GM23338 (cell line): ENCODE measurements around the gene ITGA3. TPM values are rescaled to one million over a fixed set of nuclear protein-coding genes. Genes with fewer than 3 reads are reported as not detected.

ENCODE experiments used
- ATAC-seq: fragments of 200-7000 bp; cut with Tn5 transposase; 3 replicates; pipeline ENCODE4 v1.9.1; 2020
- DNase-seq: peaks from one replicate; pipeline ENCODE4 v3.0.0-alpha.2; 2015; ENCODE audit warnings: low spot score
- H2AFZ ChIP-seq: fragments of 200-600 bp; sonication (generic); 2 replicates; pipeline ENCODE4 v1.8.0; 2016; ENCODE audit warnings: antibody characterized with exemption, mild to moderate bottlenecking, moderate library complexity
- H3F3A ChIP-seq: fragments of 200-600 bp; sonication (generic); replicated peaks from 2 replicates; pipeline ENCODE4 v1.8.0; 2017; ENCODE audit warnings: antibody characterized with exemption, mixed run types, low read depth
- H3K27ac ChIP-seq: fragments of 200-600 bp; sonication (generic); 2 replicates; pipeline ENCODE4 v1.6.1; 2016; ENCODE audit warnings: low read depth
- H3K27me3 ChIP-seq: fragments of 200-600 bp; sonication (generic); 2 replicates; pipeline ENCODE4 v1.8.0; 2016; ENCODE audit warnings: mild to moderate bottlenecking, mixed run types, moderate library complexity; ENCODE audit not compliant: insufficient read depth
- H3K36me3 ChIP-seq: fragments of 200-600 bp; sonication (generic); 2 replicates; pipeline ENCODE4 v1.8.0; 2016; ENCODE audit warnings: mild to moderate bottlenecking; ENCODE audit not compliant: insufficient read depth
- H3K4me1 ChIP-seq: fragments of 200-600 bp; sonication (generic); 2 replicates; pipeline ENCODE4 v1.8.0; 2016; ENCODE audit warnings: mild to moderate bottlenecking, moderate library complexity; ENCODE audit not compliant: insufficient read depth
- H3K4me2 ChIP-seq: fragments of 200-600 bp; sonication (generic); 2 replicates; pipeline ENCODE4 v1.7.1; 2017; ENCODE audit warnings: mixed run types
- H3K4me3 ChIP-seq: fragments of 200-600 bp; sonication (generic); 2 replicates; pipeline ENCODE4 v1.6.1; 2016; ENCODE audit warnings: mixed run types
- H3K79me2 ChIP-seq: fragments of 200-600 bp; sonication (generic); replicated peaks from 2 replicates; pipeline ENCODE4 v1.8.0; 2017; ENCODE audit warnings: mild to moderate bottlenecking; ENCODE audit not compliant: insufficient read depth
- H3K9me2 ChIP-seq: fragments of 200-600 bp; sonication (generic); 2 replicates; pipeline ENCODE4 v1.8.0; 2017; ENCODE audit not compliant: insufficient read depth
- H4K20me1 ChIP-seq: fragments of 200-600 bp; sonication (generic); replicated peaks from 2 replicates; pipeline ENCODE4 v1.8.0; 2017; ENCODE audit warnings: mild to moderate bottlenecking; ENCODE audit not compliant: insufficient read depth
- H3K27ac Mint-ChIP-seq: 2 replicates; pipeline ENCODE4 v1.8.0; 2020; ENCODE audit warnings: inconsistent platforms, mild to moderate bottlenecking, moderate library complexity, mixed read lengths
- H3K27me3 Mint-ChIP-seq: 3 replicates; pipeline ENCODE4 v1.8.0; 2022; ENCODE audit warnings: low read depth, mild to moderate bottlenecking, moderate library complexity, mixed read lengths, inconsistent platforms; ENCODE audit not compliant: insufficient read depth, poor library complexity
- H3K36me3 Mint-ChIP-seq: 3 replicates; pipeline ENCODE4 v1.8.0; 2021; ENCODE audit warnings: low read depth, mild to moderate bottlenecking, inconsistent platforms, moderate library complexity, mixed read lengths
- H3K4me1 Mint-ChIP-seq: 3 replicates; pipeline ENCODE4 v1.8.0; 2020; ENCODE audit warnings: mild to moderate bottlenecking, inconsistent platforms, mixed read lengths
- H3K4me3 Mint-ChIP-seq: 3 replicates; pipeline ENCODE4 v1.8.0; 2021; ENCODE audit warnings: moderate library complexity, mild to moderate bottlenecking, inconsistent platforms, mixed read lengths
- H3K9me3 Mint-ChIP-seq: 3 replicates; pipeline ENCODE4 v1.8.0; 2020; ENCODE audit warnings: moderate library complexity, mild to moderate bottlenecking, inconsistent platforms, mixed read lengths
- CREB1 ChIP-seq: fragments of 250-450 bp; sonication (Bioruptor Pico); IDR thresholded peaks from 2 replicates; pipeline ENCODE4 v1.5.0; 2020; ENCODE audit warnings: low read depth, mild to moderate bottlenecking, moderate library complexity
- EZH2 ChIP-seq: fragments of 200-600 bp; sonication (generic); IDR thresholded peaks from one replicate; pipeline ENCODE4 v1.8.0; 2017; ENCODE audit warnings: antibody characterized with exemption, mild to moderate bottlenecking, low read depth; ENCODE audit not compliant: unreplicated experiment
- EZH2phosphoT487 ChIP-seq: fragments of 200-600 bp; sonication (generic); IDR thresholded peaks from one replicate; pipeline ENCODE4 v1.8.1; 2018; ENCODE audit warnings: antibody characterized with exemption; ENCODE audit not compliant: unreplicated experiment
- JUNB ChIP-seq: IDR thresholded peaks from one replicate; pipeline ENCODE4 v1.6.1; 2016; ENCODE audit warnings: antibody characterized with exemption; ENCODE audit not compliant: unreplicated experiment
- NANOG ChIP-seq: IDR thresholded peaks from 2 replicates; pipeline ENCODE4 v1.6.1; 2016; ENCODE audit warnings: antibody characterized with exemption, borderline replicate concordance
- POLR2AphosphoS5 ChIP-seq: IDR thresholded peaks from 2 replicates; pipeline ENCODE4 v1.6.1; 2016; ENCODE audit warnings: antibody characterized with exemption, low read depth
- STAT1 ChIP-seq: IDR thresholded peaks from one replicate; pipeline ENCODE4 v1.6.1; 2016; ENCODE audit warnings: antibody characterized with exemption; ENCODE audit not compliant: unreplicated experiment
- ZNF114 ChIP-seq: fragments of 250-450 bp; sonication (Bioruptor Pico); IDR thresholded peaks from 2 replicates; pipeline ENCODE4 v1.5.0; 2020; ENCODE audit warnings: mild to moderate bottlenecking, moderate library complexity
- ZNF331 ChIP-seq: fragments of 250-450 bp; sonication (Bioruptor Pico); IDR thresholded peaks from 2 replicates; pipeline ENCODE4 v1.5.0; 2020; ENCODE audit warnings: low read depth, mild to moderate bottlenecking, moderate library complexity
- polyA plus RNA-seq: library from polyadenylated mRNA; unstranded; fragments of >200 nt; fragmentation: Nextera tagmentation; extraction: Ambion mirVana; gene quantifications from 2 replicates; pipeline ENCODE4 v1.2.1, GENCODE V29; 2016
- total RNA-seq: library from RNA; depleted of rRNA; stranded (reverse); fragments of >200 nt; shearing (Covaris generic); gene quantifications from 2 replicates; pipeline ENCODE4 v1.2.3, GENCODE V29; 2014
- TF ChIP-seq, protein P1 (sequence below): IDR thresholded peaks from 2 replicates; pipeline ENCODE4 v1.6.1; 2016; ENCODE audit warnings: antibody characterized with exemption
- TF ChIP-seq, protein P2 (sequence below): fragments of 250-450 bp; sonication (Bioruptor Pico); IDR thresholded peaks from 2 replicates; pipeline ENCODE4 v1.5.0; 2020; ENCODE audit warnings: mild to moderate bottlenecking, moderate library complexity
- TF ChIP-seq, protein P3 (sequence below), 2 experiments: fragments of 200-600 bp in 1 of 2; sonication (generic) in 1 of 2; conservative IDR thresholded peaks; 2 replicates each; pipeline versions ENCODE4 v1.5.1 to v1.6.1; 2016 to 2017; ENCODE audit warnings: antibody characterized with exemption in 2 of 2, low read depth in 2 of 2, mild to moderate bottlenecking in 2 of 2, moderate library complexity in 1 of 2
- TF ChIP-seq, protein P4 (sequence below): IDR thresholded peaks from one replicate; pipeline ENCODE4 v1.6.1; 2018; ENCODE audit warnings: antibody characterized with exemption; ENCODE audit not compliant: unreplicated experiment

Gene ITGA3
- total and polyA plus RNA-seq, 2 experiments from 2014 or later, result 9.6 to 28.3 TPM

DNA sequence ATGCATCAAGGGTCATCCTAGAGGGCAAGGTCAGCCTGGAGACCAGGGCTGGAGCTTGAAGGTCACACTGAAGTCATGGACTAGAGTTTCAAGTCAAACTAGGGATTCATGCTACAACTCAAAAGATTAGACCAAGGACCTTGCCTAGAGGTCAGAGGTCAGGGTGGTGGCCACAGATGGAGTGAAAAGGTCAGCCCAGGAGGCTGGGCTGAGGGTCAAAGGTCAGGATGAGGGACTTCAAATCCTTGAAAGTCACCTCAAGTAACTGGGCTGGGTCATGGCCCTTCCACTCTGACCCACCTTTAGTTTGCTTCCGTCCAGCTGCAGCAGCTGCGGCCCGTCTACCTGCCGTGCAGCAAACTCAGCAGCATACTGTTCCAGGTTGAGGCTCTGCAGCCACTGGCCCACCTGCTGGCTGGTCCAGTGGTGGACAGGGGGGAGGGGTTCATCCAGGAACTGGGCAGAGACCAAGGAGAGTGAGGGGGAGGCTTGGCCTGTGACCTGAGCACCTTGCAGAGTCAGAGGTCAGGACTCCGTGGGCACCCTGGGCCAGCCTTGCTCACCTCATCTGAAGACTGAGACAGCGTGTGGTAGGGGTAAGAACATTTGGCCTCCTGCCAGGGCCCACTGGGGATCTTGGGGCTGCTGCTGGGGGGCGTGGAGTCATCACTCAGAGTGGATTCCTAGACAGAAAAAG is 57.9 kb downstream of the ITGA3 start:
- DNase-seq, result no peak
- Mint-ChIP-seq H3K27ac (no peak overlapping the region), H3K4me1 (peaks cover 18% of the 10 kb centered on the region), H3K27me3 (peaks cover 26% of the 10 kb centered on the region), H3K4me3 (no peak overlapping the region), H3K36me3 (peaks cover 4% of the 10 kb centered on the region; the same call in 2 of the 3 replicates), H3K9me3 (no peaks in the 10 kb centered on the region)
- H3K79me2 ChIP-seq, result no peaks in the 10 kb centered on the region
- H3K4me2 ChIP-seq, result no peak overlapping the region
- H3K27ac ChIP-seq, result no peak overlapping the region
- no peaks in the 10 kb centered on the region for H3K36me3 ChIP-seq
- H4K20me1 ChIP-seq, result no peaks in the 10 kb centered on the region
- no peaks in the 10 kb centered on the region for H3K9me2 ChIP-seq
- H3K4me1 ChIP-seq, result peaks cover 16% of the 10 kb centered on the region; the same call in 1 of the 2 replicates
- peaks cover 6% of the 10 kb centered on the region; the same call in 1 of the 2 replicates for H3F3A ChIP-seq
- H3K27me3 ChIP-seq, result peaks cover 23% of the 10 kb centered on the region
- ATAC-seq, result no peak
- H2AFZ ChIP-seq, result no peak overlapping the region
- no peak overlapping the region for H3K4me3 ChIP-seq
- TF ChIP-seq ZNF331, result no peak
- TF ChIP-seq EZH2phosphoT487, result no peak
- TF ChIP-seq, protein P1, sequence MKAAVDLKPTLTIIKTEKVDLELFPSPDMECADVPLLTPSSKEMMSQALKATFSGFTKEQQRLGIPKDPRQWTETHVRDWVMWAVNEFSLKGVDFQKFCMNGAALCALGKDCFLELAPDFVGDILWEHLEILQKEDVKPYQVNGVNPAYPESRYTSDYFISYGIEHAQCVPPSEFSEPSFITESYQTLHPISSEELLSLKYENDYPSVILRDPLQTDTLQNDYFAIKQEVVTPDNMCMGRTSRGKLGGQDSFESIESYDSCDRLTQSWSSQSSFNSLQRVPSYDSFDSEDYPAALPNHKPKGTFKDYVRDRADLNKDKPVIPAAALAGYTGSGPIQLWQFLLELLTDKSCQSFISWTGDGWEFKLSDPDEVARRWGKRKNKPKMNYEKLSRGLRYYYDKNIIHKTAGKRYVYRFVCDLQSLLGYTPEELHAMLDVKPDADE, result no peak
- no peak for TF ChIP-seq ZNF114 (CRISPR knock-in tag)
- no peak for TF ChIP-seq JUNB
- TF ChIP-seq, protein P2, sequence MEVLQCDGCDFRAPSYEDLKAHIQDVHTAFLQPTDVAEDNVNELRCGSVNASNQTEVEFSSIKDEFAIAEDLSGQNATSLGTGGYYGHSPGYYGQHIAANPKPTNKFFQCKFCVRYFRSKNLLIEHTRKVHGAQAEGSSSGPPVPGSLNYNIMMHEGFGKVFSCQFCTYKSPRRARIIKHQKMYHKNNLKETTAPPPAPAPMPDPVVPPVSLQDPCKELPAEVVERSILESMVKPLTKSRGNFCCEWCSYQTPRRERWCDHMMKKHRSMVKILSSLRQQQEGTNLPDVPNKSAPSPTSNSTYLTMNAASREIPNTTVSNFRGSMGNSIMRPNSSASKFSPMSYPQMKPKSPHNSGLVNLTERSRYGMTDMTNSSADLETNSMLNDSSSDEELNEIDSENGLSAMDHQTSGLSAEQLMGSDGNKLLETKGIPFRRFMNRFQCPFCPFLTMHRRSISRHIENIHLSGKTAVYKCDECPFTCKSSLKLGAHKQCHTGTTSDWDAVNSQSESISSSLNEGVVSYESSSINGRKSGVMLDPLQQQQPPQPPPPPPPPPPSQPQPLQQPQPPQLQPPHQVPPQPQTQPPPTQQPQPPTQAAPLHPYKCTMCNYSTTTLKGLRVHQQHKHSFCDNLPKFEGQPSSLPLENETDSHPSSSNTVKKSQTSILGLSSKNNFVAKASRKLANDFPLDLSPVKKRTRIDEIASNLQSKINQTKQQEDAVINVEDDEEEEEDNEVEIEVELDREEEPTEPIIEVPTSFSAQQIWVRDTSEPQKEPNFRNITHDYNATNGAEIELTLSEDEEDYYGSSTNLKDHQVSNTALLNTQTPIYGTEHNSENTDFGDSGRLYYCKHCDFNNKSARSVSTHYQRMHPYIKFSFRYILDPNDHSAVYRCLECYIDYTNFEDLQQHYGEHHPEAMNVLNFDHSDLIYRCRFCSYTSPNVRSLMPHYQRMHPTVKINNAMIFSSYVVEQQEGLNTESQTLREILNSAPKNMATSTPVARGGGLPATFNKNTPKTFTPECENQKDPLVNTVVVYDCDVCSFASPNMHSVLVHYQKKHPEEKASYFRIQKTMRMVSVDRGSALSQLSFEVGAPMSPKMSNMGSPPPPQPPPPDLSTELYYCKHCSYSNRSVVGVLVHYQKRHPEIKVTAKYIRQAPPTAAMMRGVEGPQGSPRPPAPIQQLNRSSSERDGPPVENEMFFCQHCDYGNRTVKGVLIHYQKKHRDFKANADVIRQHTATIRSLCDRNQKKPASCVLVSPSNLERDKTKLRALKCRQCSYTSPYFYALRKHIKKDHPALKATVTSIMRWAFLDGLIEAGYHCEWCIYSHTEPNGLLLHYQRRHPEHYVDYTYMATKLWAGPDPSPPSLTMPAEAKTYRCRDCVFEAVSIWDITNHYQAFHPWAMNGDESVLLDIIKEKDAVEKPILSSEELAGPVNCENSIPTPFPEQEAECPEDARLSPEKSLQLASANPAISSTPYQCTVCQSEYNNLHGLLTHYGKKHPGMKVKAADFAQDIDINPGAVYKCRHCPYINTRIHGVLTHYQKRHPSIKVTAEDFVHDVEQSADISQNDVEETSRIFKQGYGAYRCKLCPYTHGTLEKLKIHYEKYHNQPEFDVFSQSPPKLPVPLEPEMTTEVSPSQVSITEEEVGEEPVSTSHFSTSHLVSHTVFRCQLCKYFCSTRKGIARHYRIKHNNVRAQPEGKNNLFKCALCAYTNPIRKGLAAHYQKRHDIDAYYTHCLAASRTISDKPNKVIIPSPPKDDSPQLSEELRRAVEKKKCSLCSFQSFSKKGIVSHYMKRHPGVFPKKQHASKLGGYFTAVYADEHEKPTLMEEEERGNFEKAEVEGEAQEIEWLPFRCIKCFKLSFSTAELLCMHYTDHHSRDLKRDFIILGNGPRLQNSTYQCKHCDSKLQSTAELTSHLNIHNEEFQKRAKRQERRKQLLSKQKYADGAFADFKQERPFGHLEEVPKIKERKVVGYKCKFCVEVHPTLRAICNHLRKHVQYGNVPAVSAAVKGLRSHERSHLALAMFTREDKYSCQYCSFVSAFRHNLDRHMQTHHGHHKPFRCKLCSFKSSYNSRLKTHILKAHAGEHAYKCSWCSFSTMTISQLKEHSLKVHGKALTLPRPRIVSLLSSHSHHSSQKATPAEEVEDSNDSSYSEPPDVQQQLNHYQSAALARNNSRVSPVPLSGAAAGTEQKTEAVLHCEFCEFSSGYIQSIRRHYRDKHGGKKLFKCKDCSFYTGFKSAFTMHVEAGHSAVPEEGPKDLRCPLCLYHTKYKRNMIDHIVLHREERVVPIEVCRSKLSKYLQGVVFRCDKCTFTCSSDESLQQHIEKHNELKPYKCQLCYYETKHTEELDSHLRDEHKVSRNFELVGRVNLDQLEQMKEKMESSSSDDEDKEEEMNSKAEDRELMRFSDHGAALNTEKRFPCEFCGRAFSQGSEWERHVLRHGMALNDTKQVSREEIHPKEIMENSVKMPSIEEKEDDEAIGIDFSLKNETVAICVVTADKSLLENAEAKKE, result no peak
- TF ChIP-seq EZH2, result no peak
- TF ChIP-seq NANOG, result no peak
- TF ChIP-seq, protein P3, sequence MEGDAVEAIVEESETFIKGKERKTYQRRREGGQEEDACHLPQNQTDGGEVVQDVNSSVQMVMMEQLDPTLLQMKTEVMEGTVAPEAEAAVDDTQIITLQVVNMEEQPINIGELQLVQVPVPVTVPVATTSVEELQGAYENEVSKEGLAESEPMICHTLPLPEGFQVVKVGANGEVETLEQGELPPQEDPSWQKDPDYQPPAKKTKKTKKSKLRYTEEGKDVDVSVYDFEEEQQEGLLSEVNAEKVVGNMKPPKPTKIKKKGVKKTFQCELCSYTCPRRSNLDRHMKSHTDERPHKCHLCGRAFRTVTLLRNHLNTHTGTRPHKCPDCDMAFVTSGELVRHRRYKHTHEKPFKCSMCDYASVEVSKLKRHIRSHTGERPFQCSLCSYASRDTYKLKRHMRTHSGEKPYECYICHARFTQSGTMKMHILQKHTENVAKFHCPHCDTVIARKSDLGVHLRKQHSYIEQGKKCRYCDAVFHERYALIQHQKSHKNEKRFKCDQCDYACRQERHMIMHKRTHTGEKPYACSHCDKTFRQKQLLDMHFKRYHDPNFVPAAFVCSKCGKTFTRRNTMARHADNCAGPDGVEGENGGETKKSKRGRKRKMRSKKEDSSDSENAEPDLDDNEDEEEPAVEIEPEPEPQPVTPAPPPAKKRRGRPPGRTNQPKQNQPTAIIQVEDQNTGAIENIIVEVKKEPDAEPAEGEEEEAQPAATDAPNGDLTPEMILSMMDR (conservative IDR thresholded peaks at IDR 0.05; ENCODE audit: low read depth in 2 of 2), result no peak
- TF ChIP-seq, protein P4, sequence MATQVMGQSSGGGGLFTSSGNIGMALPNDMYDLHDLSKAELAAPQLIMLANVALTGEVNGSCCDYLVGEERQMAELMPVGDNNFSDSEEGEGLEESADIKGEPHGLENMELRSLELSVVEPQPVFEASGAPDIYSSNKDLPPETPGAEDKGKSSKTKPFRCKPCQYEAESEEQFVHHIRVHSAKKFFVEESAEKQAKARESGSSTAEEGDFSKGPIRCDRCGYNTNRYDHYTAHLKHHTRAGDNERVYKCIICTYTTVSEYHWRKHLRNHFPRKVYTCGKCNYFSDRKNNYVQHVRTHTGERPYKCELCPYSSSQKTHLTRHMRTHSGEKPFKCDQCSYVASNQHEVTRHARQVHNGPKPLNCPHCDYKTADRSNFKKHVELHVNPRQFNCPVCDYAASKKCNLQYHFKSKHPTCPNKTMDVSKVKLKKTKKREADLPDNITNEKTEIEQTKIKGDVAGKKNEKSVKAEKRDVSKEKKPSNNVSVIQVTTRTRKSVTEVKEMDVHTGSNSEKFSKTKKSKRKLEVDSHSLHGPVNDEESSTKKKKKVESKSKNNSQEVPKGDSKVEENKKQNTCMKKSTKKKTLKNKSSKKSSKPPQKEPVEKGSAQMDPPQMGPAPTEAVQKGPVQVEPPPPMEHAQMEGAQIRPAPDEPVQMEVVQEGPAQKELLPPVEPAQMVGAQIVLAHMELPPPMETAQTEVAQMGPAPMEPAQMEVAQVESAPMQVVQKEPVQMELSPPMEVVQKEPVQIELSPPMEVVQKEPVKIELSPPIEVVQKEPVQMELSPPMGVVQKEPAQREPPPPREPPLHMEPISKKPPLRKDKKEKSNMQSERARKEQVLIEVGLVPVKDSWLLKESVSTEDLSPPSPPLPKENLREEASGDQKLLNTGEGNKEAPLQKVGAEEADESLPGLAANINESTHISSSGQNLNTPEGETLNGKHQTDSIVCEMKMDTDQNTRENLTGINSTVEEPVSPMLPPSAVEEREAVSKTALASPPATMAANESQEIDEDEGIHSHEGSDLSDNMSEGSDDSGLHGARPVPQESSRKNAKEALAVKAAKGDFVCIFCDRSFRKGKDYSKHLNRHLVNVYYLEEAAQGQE, result no peak
- TF ChIP-seq POLR2AphosphoS5, result no peak
- no peak for TF ChIP-seq CREB1 (CRISPR knock-in tag)
- no peak for TF ChIP-seq STAT1
